HepG2 (cell line): ENCODE data around the gene HOXA10. TPM values are rescaled to one million over a fixed set of nuclear protein-coding genes. Genes with fewer than 3 reads are reported as not detected.

Experiments used
- ATAC-seq: fragments of 200-7000 bp; cut with Tn5 transposase; 3 replicates; pipeline ENCODE4 v1.9.1; 2020; ENCODE audit warnings: mild to moderate bottlenecking, moderate library complexity
- BruUV-seq: library from RNA; stranded (reverse); fragments of 400-500 nt; replicated peaks from 2 replicates; lab custom pipeline; 2021; lab: Mats Ljungman, UMichigan
- CTCF ChIA-PET: fragments of 300-600 bp; formaldehyde crosslinking; extraction: SDS; loops from one replicate; lab custom pipeline; 2021; ENCODE audit warnings: low total read pairs, inconsistent platforms, low intra/inter-chr PET ratio; lab: Yijun Ruan, JAX
- POLR2A ChIA-PET: fragments of 350-600 bp; sonication (Branson Sonifier 250); formaldehyde crosslinking; loops from one replicate; lab custom pipeline; 2020; ENCODE audit warnings: antibody characterized with exemption, inconsistent platforms; lab: Yijun Ruan, JAX
- DNase-seq: peaks from one replicate; pipeline ENCODE4 v3.0.0-alpha.2; 2015; ENCODE audit warnings: low spot score
- FAIRE-seq: peaks from 3 replicates; lab custom pipeline; 2011; peaks lifted over from hg19 to GRCh38; lab: Jason Lieb, UNC
- H2AFZ ChIP-seq: one replicate; pipeline ENCODE4 v1.6.1; 2011; ENCODE audit warnings: low read length, inconsistent platforms
- H3K27ac ChIP-seq: fragments of 300-600 bp; 3 replicates; pipeline ENCODE4 v1.8.0; 2011; ENCODE audit warnings: mixed run types, mild to moderate bottlenecking, mixed read lengths, low read length, inconsistent platforms; ENCODE audit not compliant: insufficient read depth; ENCODE audit errors: extremely low read length
- H3K27me3 ChIP-seq, 2 experiments: fragments of 200-600 bp in 1 of 2; 2 replicates in 1 of 2; 3 replicates in 1 of 2; pipeline versions ENCODE4 v1.6.0 to v1.8.0; 2011; ENCODE audit warnings: low read length in 2 of 2, mild to moderate bottlenecking in 2 of 2, moderate library complexity in 2 of 2, inconsistent platforms in 1 of 2; ENCODE audit not compliant: insufficient read depth in 2 of 2, control insufficient read depth in 1 of 2
- H3K36me3 ChIP-seq, 2 experiments: fragments of 200-600 bp in 1 of 2; replicated peaks in 1 of 2; 2 replicates in 1 of 2; 3 replicates in 1 of 2; pipeline versions ENCODE4 v1.5.1 to v1.8.0; 2011; ENCODE audit warnings: low read length in 2 of 2, inconsistent platforms in 1 of 2; ENCODE audit not compliant: insufficient read depth in 2 of 2, control insufficient read depth in 1 of 2
- H3K4me1 ChIP-seq: 2 replicates; pipeline ENCODE4 v1.5.1; 2012; ENCODE audit warnings: low read length, inconsistent platforms; ENCODE audit not compliant: insufficient read depth
- H3K4me2 ChIP-seq: 2 replicates; pipeline ENCODE4 v1.6.0; 2011; ENCODE audit warnings: low read depth, low read length, inconsistent platforms
- H3K4me3 ChIP-seq, 3 experiments: fragments of 200-600 bp in 1 of 3; sonication (generic), shearing (Covaris generic) in 1 of 3; replicated peaks in 1 of 3; 2 replicates each; pipeline ENCODE4 v1.5.1; 2011 to 2016; ENCODE audit warnings: low read length in 3 of 3, inconsistent platforms in 2 of 3, low read depth in 2 of 3, mild to moderate bottlenecking in 2 of 3, control low read depth in 1 of 3, mixed read lengths in 1 of 3; ENCODE audit not compliant: insufficient read depth in 1 of 3
- H3K79me2 ChIP-seq: one replicate; pipeline ENCODE4 v1.6.1; 2011; ENCODE audit warnings: low read length, inconsistent platforms; ENCODE audit not compliant: insufficient read depth
- H3K9ac ChIP-seq: 2 replicates; pipeline ENCODE4 v1.6.0; 2011; ENCODE audit warnings: mild to moderate bottlenecking, low read depth, low read length, inconsistent platforms; ENCODE audit not compliant: insufficient read depth
- H3K9me3 ChIP-seq: 2 replicates; pipeline ENCODE4 v1.5.1; 2012; ENCODE audit warnings: mild to moderate bottlenecking, low read length
- H4K20me1 ChIP-seq: 2 replicates; pipeline ENCODE4 v1.6.0; 2011; ENCODE audit warnings: inconsistent platforms, mild to moderate bottlenecking, low read length, moderate library complexity; ENCODE audit not compliant: insufficient read depth
- HCFC1 ChIP-seq: fragments of 150-350 bp; IDR thresholded peaks from 2 replicates; pipeline ENCODE4 v1.6.1; 2014; ENCODE audit warnings: low read depth, low read length
- HNF1B ChIP-seq: sonication (generic); formaldehyde crosslinking; IDR thresholded peaks from 2 replicates; pipeline ENCODE4 v1.5.1; 2020; ENCODE audit warnings: mild to moderate bottlenecking, moderate library complexity, missing genetic modification reagents
- KAT8 ChIP-seq: IDR thresholded peaks from 2 replicates; pipeline ENCODE4 v1.6.1; 2016; ENCODE audit warnings: missing genetic modification reagents, missing compliant biosample characterization
- NCOA2 ChIP-seq: sonication (generic); formaldehyde crosslinking; IDR thresholded peaks from 2 replicates; pipeline ENCODE4 v1.8.0; 2022; ENCODE audit warnings: inconsistent platforms
- NKX3-1 ChIP-seq: sonication (generic); formaldehyde crosslinking; IDR thresholded peaks from 2 replicates; pipeline ENCODE4 v1.5.0; 2020; ENCODE audit warnings: missing genetic modification reagents
- REPIN1 ChIP-seq: sonication (generic); formaldehyde crosslinking; IDR thresholded peaks from 2 replicates; pipeline ENCODE4 v1.8.0; 2022; ENCODE audit warnings: missing genetic modification reagents, low read depth, mild to moderate bottlenecking, borderline replicate concordance
- RXRB ChIP-seq: IDR thresholded peaks from 2 replicates; pipeline ENCODE4 v1.6.1; 2016; ENCODE audit warnings: borderline replicate concordance, missing genetic modification reagents, missing compliant biosample characterization
- SNRNP70 ChIP-seq: fragments of 200-400 bp; formaldehyde crosslinking; IDR thresholded peaks from 2 replicates; pipeline ENCODE4 v1.6.1; 2017; ENCODE audit warnings: mild to moderate bottlenecking, low read depth, low read length, moderate library complexity
- TFE3 ChIP-seq: IDR thresholded peaks from 2 replicates; pipeline ENCODE4 v1.6.1; 2016
- ZNF234 ChIP-seq: sonication (generic); formaldehyde crosslinking; conservative IDR thresholded peaks from 2 replicates; pipeline ENCODE4 v1.5.1; 2020; ENCODE audit warnings: mild to moderate bottlenecking, missing genetic modification reagents
- ZNF235 ChIP-seq: sonication (generic); formaldehyde crosslinking; IDR thresholded peaks from 2 replicates; pipeline ENCODE4 v1.8.1; 2023; ENCODE audit warnings: mild to moderate bottlenecking, missing genetic modification reagents, borderline replicate concordance
- ZNF317 ChIP-seq: sonication (generic); formaldehyde crosslinking; IDR thresholded peaks from 2 replicates; pipeline ENCODE4 v1.5.0; 2020; ENCODE audit warnings: mild to moderate bottlenecking, missing genetic modification reagents
- ZNF839 ChIP-seq: sonication (generic); formaldehyde crosslinking; IDR thresholded peaks from 2 replicates; pipeline ENCODE4 v1.4.0; 2020; ENCODE audit warnings: missing genetic modification reagents, mild to moderate bottlenecking, borderline replicate concordance
- WGBS: methylation state at CpG from one replicate; pipeline ENCODE4 v1.1.6; 2017; ENCODE audit warnings: low lambda C conversion rate; 5-methylcytosine and 5-hydroxymethylcytosine counted together
- in situ Hi-C: cut with HindIII; loops from 2 replicates; pipeline ENCODE4 v1.10.0; 2017; ENCODE audit warnings: low pct_unique_long_range_greater_than_20kb; ENCODE audit not compliant: extremely low pct_ligation_motif_present
- intact Hi-C: fragments of 100-400 bp; cut with micrococcal nuclease; formaldehyde crosslinking; loops from one replicate; pipeline ENCODE4 v1.10.0; 2022; ENCODE audit not compliant: unreplicated experiment
- polyA plus RNA-seq, 8 experiments: library from polyadenylated mRNA; depleted of rRNA in 3 of 8; stranded (reverse) in 7 of 8; unstranded in 1 of 8; fragments of >200 nt; fragmentation: Illumina TruSeq in 4 of 8; extraction: Trizol in 4 of 8; gene quantifications; 2 replicates each; pipeline versions ENCODE4 v1.2.1 to v1.2.3, GENCODE V29; 2011 to 2016; ENCODE audit warnings: low read depth in 4 of 8, missing spikeins in 1 of 8, mixed read lengths in 1 of 8; ENCODE audit not compliant: insufficient read depth in 1 of 8
- total RNA-seq, 5 experiments: library from RNA; depleted of rRNA; stranded (reverse); fragments of >200 nt; fragmentation: Illumina TruSeq; extraction: Trizol; gene quantifications; 2 replicates each; pipeline ENCODE4 v1.2.3, GENCODE V29; 2016; ENCODE audit warnings: low read depth in 1 of 5
- TF ChIP-seq, protein P1 (sequence below): sonication (generic); formaldehyde crosslinking; IDR thresholded peaks from 2 replicates; pipeline ENCODE4 v1.4.0; 2020; ENCODE audit warnings: missing genetic modification reagents
- TF ChIP-seq, protein P2 (sequence below): IDR thresholded peaks from 2 replicates; pipeline ENCODE4 v1.6.1; 2016; ENCODE audit warnings: low read depth

Gene HOXA10
- total and polyA plus RNA-seq, 2 of the 13 experiments (the other 11 are each of a cell fraction or from before 2014, with no cell fraction given) = not detected

DNA sequence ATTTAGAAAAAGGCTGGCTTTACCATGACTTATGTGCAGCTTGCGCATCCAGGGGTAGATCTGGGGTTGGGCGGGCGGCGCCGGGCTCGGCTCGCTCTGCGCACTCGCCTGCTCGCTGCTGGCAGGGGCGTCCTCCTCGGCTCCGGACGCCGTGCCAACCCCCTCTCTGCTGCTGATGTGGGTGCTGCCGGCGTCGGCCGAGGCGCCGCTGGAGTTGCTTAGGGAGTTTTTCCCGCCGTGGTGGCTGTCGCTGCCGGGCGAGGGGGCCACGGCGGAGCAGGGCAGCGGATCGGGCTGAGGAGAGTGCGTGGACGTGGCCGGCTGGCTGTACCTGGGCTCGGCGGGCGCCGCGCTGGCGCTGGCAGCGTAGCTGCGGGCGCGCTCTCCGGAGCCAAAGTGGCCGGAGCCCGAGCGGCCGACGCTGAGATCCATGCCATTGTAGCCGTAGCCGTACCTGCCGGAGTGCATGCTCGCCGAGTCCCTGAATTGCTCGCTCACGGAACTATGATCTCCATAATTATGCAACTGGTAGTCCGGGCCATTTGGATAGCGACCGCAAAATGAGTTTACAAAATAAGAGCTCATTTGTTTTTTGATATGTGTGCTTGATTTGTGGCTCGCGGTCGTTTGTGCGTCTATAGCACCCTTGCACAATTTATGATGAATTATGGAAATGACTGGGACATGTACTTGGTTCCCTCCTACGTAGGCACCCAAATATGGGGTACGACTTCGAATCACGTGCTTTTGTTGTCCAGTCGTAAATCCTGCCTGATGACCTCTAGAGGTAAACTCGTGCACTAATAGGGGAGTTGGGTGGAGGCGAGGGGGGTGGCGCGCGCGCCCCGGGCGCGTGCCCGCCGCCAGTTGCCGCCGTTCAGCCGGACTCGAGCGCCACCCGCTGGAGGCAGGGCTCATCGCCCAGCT, 30.8 kb downstream of the HOXA10 start, which contains the start of gene HOXA5:
Gene HOXA5 (minus strand): TSS at position 659 of the 927 bp plus-strand sequence. CDS start 74 bp downstream, at position 585.
- peak; percentile 80 for FAIRE-seq
- in situ Hi-C loops = no loop called here
- no peaks in the 10 kb centered on the region for H3K9me3 ChIP-seq
- CTCF ChIA-PET = interaction anchor here (1.3 to 1.8 kb wide), 3 partner anchors 290 to 457 kb away, joined by 4 to 14 read pairs (median 9); no protein-coding TSS in a partner anchor
- no peaks in the 10 kb centered on the region; a peak in 2 of 5 replicates for H3K36me3 ChIP-seq
- peak within 1 kb of the TSS; percentile 70 for H3K4me2 ChIP-seq
- H4K20me1 ChIP-seq = no peaks in the 10 kb centered on the region
- BruUV-seq = TSS peak; percentile 64
- H3K4me3 ChIP-seq = peak within 1 kb of the TSS; percentile 70 to 79 (median 76)
- peak; percentile 74 for ATAC-seq
- WGBS = 69% methylated on average over 43 of the region's 86 CpGs
- intact Hi-C loops = loop anchor here (5.0 kb wide), 1 partner anchor 766 kb away; no protein-coding TSS in a partner anchor
- peak within 1 kb of the TSS; percentile 67 for H2AFZ ChIP-seq
- POLR2A ChIA-PET = interaction anchor here (1.0 to 2.7 kb wide), 7 partner anchors 12 to 456 kb away, joined by 3 to 13 read pairs (median 4); partner anchors contain the start of genes HOXA4 and SKAP2
- H3K27ac ChIP-seq = peak within 1 kb of the TSS; percentile 60
- peak within 1 kb of the TSS; percentile 67 for H3K9ac ChIP-seq
- peak; percentile 90 for DNase-seq
- no peaks in the 10 kb centered on the region for H3K27me3 ChIP-seq
- peaks cover 12% of the 10 kb centered on the region for H3K4me1 ChIP-seq
- H3K79me2 ChIP-seq = no peaks in the 10 kb centered on the region
- TF ChIP-seq ZNF317 (CRISPR knock-in tag) (no peak), HCFC1 (no peak), NCOA2 (CRISPR knock-in tag) (no peak), SNRNP70 (no peak), ZNF839 (CRISPR knock-in tag) (no peak), KAT8 (0 out of 2 replicates have a peak, but pooled peaks have one; percentile 30), TFE3 (CRISPR knock-in tag) (peak; percentile 16; the same call in 1 of the 2 replicates), NKX3-1 (no peak), ZNF235 (CRISPR knock-in tag) (0 out of 2 replicates have a peak, but pooled peaks have one; percentile 36), REPIN1 (CRISPR knock-in tag) (no peak), HNF1B (CRISPR knock-in tag) (no peak), ZNF234 (no peak), RXRB (peak; percentile 20; the same call in 1 of the 2 replicates)
- TF ChIP-seq, protein P1, sequence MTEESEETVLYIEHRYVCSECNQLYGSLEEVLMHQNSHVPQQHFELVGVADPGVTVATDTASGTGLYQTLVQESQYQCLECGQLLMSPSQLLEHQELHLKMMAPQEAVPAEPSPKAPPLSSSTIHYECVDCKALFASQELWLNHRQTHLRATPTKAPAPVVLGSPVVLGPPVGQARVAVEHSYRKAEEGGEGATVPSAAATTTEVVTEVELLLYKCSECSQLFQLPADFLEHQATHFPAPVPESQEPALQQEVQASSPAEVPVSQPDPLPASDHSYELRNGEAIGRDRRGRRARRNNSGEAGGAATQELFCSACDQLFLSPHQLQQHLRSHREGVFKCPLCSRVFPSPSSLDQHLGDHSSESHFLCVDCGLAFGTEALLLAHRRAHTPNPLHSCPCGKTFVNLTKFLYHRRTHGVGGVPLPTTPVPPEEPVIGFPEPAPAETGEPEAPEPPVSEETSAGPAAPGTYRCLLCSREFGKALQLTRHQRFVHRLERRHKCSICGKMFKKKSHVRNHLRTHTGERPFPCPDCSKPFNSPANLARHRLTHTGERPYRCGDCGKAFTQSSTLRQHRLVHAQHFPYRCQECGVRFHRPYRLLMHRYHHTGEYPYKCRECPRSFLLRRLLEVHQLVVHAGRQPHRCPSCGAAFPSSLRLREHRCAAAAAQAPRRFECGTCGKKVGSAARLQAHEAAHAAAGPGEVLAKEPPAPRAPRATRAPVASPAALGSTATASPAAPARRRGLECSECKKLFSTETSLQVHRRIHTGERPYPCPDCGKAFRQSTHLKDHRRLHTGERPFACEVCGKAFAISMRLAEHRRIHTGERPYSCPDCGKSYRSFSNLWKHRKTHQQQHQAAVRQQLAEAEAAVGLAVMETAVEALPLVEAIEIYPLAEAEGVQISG = no peak
- TF ChIP-seq, protein P2, sequence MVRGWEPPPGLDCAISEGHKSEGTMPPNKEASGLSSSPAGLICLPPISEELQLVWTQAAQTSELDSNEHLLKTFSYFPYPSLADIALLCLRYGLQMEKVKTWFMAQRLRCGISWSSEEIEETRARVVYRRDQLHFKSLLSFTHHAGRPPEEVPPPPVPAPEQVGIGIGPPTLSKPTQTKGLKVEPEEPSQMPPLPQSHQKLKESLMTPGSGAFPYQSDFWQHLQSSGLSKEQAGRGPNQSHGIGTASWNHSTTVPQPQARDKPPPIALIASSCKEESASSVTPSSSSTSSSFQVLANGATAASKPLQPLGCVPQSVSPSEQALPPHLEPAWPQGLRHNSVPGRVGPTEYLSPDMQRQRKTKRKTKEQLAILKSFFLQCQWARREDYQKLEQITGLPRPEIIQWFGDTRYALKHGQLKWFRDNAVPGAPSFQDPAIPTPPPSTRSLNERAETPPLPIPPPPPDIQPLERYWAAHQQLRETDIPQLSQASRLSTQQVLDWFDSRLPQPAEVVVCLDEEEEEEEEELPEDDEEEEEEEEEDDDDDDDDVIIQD (CRISPR knock-in tag) = peak; percentile 93
